GM23248 (cell line): ENCODE measurements around the gene SYNRG.

Source experiments
- EZH2 ChIP-seq: fragments of 200-600 bp; sonication (generic); IDR thresholded peaks from 2 replicates; pipeline ENCODE4 v1.6.1; 2018; ENCODE audit warnings: antibody characterized with exemption, mild to moderate bottlenecking; ENCODE audit not compliant: insufficient read depth, poor library complexity, severe bottlenecking
- EZH2phosphoT487 ChIP-seq: fragments of 200-600 bp; sonication (generic); IDR thresholded peaks from 2 replicates; pipeline ENCODE4 v1.6.1; 2018; ENCODE audit warnings: antibody characterized with exemption, moderate library complexity, mild to moderate bottlenecking, low read depth; ENCODE audit not compliant: insufficient read depth

DNA sequence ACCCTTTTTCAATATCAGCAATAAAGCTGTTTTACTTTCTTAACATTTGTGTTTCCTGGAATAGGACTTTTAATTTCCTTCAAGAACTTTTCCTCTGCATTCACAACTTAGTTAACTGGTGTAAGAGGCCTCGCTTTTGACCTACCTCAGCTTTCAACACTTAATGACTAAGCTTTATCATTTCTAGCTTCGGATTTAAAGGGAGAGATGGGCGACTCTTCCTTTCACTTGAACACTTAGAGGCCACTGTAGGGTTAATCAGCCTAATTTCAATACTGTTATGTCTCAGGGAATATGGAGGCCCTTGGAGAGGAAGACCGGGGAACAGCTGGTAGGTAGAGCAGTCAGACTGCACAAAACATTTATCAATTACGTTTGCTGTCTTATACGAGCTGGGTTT lies 4.7 kb downstream of the SYNRG start:
- TF ChIP-seq EZH2 (no peak), EZH2phosphoT487 (no peak)
